ENCODE data around the gene ACSL1.

GRCh38 chr4:184801781-184802696 lies 23.7 kb downstream of the ACSL1 start:
- TF ChIP-seq CTCF (conservative IDR thresholded peaks at IDR 0.05; ENCODE audit: low read depth in 2 of 2) (no peak), POLR2AphosphoS5 (IDR thresholded peaks at IDR 0.05; ENCODE audit: low read depth) (no peak), REST (IDR thresholded peaks at IDR 0.05; ENCODE audit: unreplicated experiment) (no peak), EZH2 (IDR thresholded peaks at IDR 0.05; ENCODE audit: low read depth, unreplicated experiment) (no peak), EZH2phosphoT487 (IDR thresholded peaks at IDR 0.05; ENCODE audit: unreplicated experiment) (no peak), JUNB (IDR thresholded peaks at IDR 0.05; ENCODE audit: unreplicated experiment) (no peak), CREB1 (CRISPR knock-in tag; IDR thresholded peaks at IDR 0.05; ENCODE audit: low read depth) (no peak), NANOG (IDR thresholded peaks at IDR 0.05; ENCODE audit: borderline replicate concordance) (no peak), ZNF331 (CRISPR knock-in tag; IDR thresholded peaks at IDR 0.05; ENCODE audit: low read depth) (no peak), STAT1 (IDR thresholded peaks at IDR 0.05; ENCODE audit: unreplicated experiment) (no peak), ZNF462 (CRISPR knock-in tag; IDR thresholded peaks at IDR 0.05) (no peak), ETS1 (IDR thresholded peaks at IDR 0.05) (no peak), ZNF114 (CRISPR knock-in tag; IDR thresholded peaks at IDR 0.05) (no peak)

Measured in GM23338 (cell line).